Caco-2 (cell line): Measurements from ENCODE around the gene ALK. TPM values are rescaled to one million over a fixed set of nuclear protein-coding genes. Genes with fewer than 3 reads are reported as not detected.

Experiments used
- BruUV-seq: library from RNA; stranded (reverse); fragments of 400-500 nt; replicated peaks from 2 replicates; lab custom pipeline; 2021; lab: Mats Ljungman, UMichigan
- CTCF ChIA-PET: fragments of 300-600 bp; sonication (Branson Sonifier 250); formaldehyde crosslinking; loops from one replicate; lab custom pipeline; 2022; ENCODE audit warnings: antibody characterized with exemption; lab: Charles Lee
- POLR2A ChIA-PET: fragments of 300-600 bp; sonication (Branson Sonifier 250); formaldehyde crosslinking; loops from one replicate; lab custom pipeline; 2022; ENCODE audit warnings: antibody characterized with exemption; lab: Charles Lee
- DNase-seq, 2 experiments: peaks; one replicate each; pipeline versions ENCODE4 v3.0.0 to v3.0.0-alpha.2; 2020 to 2022
- H3K27me3 ChIP-seq: replicated peaks from 2 replicates; pipeline ENCODE4 v1.6.0; 2011; ENCODE audit warnings: low read length; ENCODE audit not compliant: control insufficient read depth, insufficient read depth
- H3K36me3 ChIP-seq: 2 replicates; pipeline ENCODE4 v1.5.1; 2011; ENCODE audit warnings: low read length; ENCODE audit not compliant: control insufficient read depth, insufficient read depth
- H3K4me1 ChIP-seq: fragments of 250-450 bp; sonication (Bioruptor Pico); 2 replicates; pipeline ENCODE4 v1.5.1; 2020; ENCODE audit warnings: mild to moderate bottlenecking
- H3K4me3 ChIP-seq: 2 replicates; pipeline ENCODE4 v1.5.1; 2011; ENCODE audit warnings: low read depth, mild to moderate bottlenecking, control low read depth, low read length
- H3K9me3 ChIP-seq: fragments of 250-450 bp; sonication (Bioruptor Pico); 2 replicates; pipeline ENCODE4 v1.5.1; 2020; ENCODE audit warnings: mild to moderate bottlenecking, moderate library complexity
- H3K27ac Mint-ChIP-seq: one replicate; pipeline ENCODE4 v1.8.0; 2022; ENCODE audit warnings: mixed read lengths; ENCODE audit not compliant: unreplicated experiment
- H3K27me3 Mint-ChIP-seq: one replicate; pipeline ENCODE4 v1.8.0; 2022; ENCODE audit warnings: mixed read lengths; ENCODE audit not compliant: insufficient read depth, unreplicated experiment
- H3K36me3 Mint-ChIP-seq: one replicate; pipeline ENCODE4 v1.8.0; 2022; ENCODE audit warnings: mild to moderate bottlenecking, mixed read lengths; ENCODE audit not compliant: insufficient read depth, unreplicated experiment
- H3K4me1 Mint-ChIP-seq: one replicate; pipeline ENCODE4 v1.8.0; 2022; ENCODE audit warnings: low read depth, mixed read lengths; ENCODE audit not compliant: unreplicated experiment
- H3K4me3 Mint-ChIP-seq: one replicate; pipeline ENCODE4 v1.8.0; 2022; ENCODE audit warnings: mild to moderate bottlenecking, moderate library complexity, mixed read lengths; ENCODE audit not compliant: unreplicated experiment
- H3K9me3 Mint-ChIP-seq: one replicate; pipeline ENCODE4 v1.8.0; 2022; ENCODE audit warnings: mixed read lengths; ENCODE audit not compliant: unreplicated experiment
- intact Hi-C: fragments of 100-400 bp; cut with micrococcal nuclease; formaldehyde crosslinking; loops from one replicate; pipeline ENCODE4 v1.10.0; 2022; ENCODE audit not compliant: unreplicated experiment
- total RNA-seq: library from RNA; stranded (reverse); gene quantifications from 2 replicates; pipeline ENCODE4 v1.2.3, GENCODE V29; 2022
- TF ChIP-seq, protein P1 (sequence below), 2 experiments: fragments of 200-600 bp in 1 of 2; IDR thresholded peaks; 1 replicate in 1 of 2; 2 replicates in 1 of 2; pipeline versions ENCODE4 v1.5.1 to v1.8.0; 2011 to 2022; ENCODE audit warnings: antibody characterized with exemption in 1 of 2, control low read depth in 1 of 2, inconsistent platforms in 1 of 2, low read depth in 1 of 2, low read length in 1 of 2, mild to moderate bottlenecking in 1 of 2, moderate library complexity in 1 of 2; ENCODE audit not compliant: insufficient read depth in 1 of 2, severe bottlenecking in 1 of 2, unreplicated experiment in 1 of 2

ALK gene
- total RNA-seq, 1 experiment from 2014 or later, result 0.11 TPM

DNA sequence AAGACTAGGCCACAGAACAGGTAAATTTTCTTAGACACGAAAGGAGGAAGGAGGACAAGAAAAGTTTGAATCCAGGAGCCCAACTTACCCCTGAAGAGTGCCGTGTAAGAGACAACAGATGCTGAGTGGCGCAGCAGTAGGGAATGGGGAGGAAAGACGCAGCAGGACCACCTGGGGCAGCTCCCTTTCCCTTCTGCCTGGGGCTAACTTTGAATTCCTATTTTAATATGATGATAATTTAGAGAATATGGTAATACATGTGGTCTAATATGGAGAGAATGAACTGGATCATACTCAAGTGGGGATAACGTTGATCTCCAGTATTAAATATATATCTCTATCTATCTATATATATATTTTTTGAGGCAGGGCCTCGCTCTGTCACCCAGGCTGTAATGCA, 736.9 kb downstream of the ALK start:
- no peak overlapping the region for H3K27ac Mint-ChIP-seq
- Histone ChIP-seq H3K36me3 (no peaks in the 10 kb centered on the region), H3K4me1 (no peaks in the 10 kb centered on the region; the same call in 1 of the 2 replicates), H3K9me3 (no peaks in the 10 kb centered on the region; the same call in 1 of the 2 replicates), H3K27me3 (no peaks in the 10 kb centered on the region), H3K4me3 (no peak overlapping the region)
- peaks cover 3% of the 10 kb centered on the region for H3K27me3 Mint-ChIP-seq
- H3K36me3 Mint-ChIP-seq, result no peaks in the 10 kb centered on the region
- no peaks in the 10 kb centered on the region for H3K4me1 Mint-ChIP-seq
- POLR2A ChIA-PET, result no interaction called here
- CTCF ChIA-PET, result no interaction called here
- no TSS peak for BruUV-seq
- TF ChIP-seq, protein P1, sequence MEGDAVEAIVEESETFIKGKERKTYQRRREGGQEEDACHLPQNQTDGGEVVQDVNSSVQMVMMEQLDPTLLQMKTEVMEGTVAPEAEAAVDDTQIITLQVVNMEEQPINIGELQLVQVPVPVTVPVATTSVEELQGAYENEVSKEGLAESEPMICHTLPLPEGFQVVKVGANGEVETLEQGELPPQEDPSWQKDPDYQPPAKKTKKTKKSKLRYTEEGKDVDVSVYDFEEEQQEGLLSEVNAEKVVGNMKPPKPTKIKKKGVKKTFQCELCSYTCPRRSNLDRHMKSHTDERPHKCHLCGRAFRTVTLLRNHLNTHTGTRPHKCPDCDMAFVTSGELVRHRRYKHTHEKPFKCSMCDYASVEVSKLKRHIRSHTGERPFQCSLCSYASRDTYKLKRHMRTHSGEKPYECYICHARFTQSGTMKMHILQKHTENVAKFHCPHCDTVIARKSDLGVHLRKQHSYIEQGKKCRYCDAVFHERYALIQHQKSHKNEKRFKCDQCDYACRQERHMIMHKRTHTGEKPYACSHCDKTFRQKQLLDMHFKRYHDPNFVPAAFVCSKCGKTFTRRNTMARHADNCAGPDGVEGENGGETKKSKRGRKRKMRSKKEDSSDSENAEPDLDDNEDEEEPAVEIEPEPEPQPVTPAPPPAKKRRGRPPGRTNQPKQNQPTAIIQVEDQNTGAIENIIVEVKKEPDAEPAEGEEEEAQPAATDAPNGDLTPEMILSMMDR (IDR thresholded peaks at IDR 0.05; ENCODE audit: insufficient read depth in 1 of 2, low read depth in 1 of 2, low read length in 1 of 2, severe bottlenecking in 1 of 2, unreplicated experiment in 1 of 2), result no peak
- DNase-seq, result no peak
- H3K9me3 Mint-ChIP-seq, result peaks cover 10% of the 10 kb centered on the region
- H3K4me3 Mint-ChIP-seq, result no peak overlapping the region
- intact Hi-C loops, result no loop called here

DNA sequence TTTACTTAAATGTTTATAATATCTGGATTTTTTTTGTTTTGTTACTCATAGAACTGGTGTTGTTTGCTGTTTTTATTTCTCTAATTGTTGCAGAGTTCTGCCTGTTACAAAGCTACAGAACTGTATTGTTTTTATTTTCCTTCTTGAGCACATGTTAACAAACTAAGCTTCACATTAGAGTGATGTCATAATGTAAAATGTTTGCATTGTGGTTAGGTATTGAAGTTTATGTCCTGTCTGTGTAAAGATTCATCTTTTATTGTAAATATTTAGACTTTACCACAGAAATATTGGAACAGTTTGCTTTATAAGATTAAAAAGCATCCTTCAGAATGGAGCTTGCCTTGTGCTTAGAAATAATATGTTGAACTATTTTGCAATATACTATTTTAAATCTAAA, 738.5 kb downstream of the ALK start:
- H3K36me3 Mint-ChIP-seq, result no peaks in the 10 kb centered on the region
- no peak overlapping the region for H3K4me3 ChIP-seq
- H3K4me1 Mint-ChIP-seq, result no peaks in the 10 kb centered on the region
- H3K27me3 Mint-ChIP-seq, result peaks cover 3% of the 10 kb centered on the region
- no TSS peak for BruUV-seq
- H3K9me3 Mint-ChIP-seq, result peaks cover 8% of the 10 kb centered on the region
- TF ChIP-seq, protein P1 (IDR thresholded peaks at IDR 0.05; ENCODE audit: insufficient read depth in 1 of 2, low read depth in 1 of 2, low read length in 1 of 2, severe bottlenecking in 1 of 2, unreplicated experiment in 1 of 2), result no peak
- H3K27me3 ChIP-seq, result no peaks in the 10 kb centered on the region
- no peak overlapping the region for H3K4me3 Mint-ChIP-seq
- H3K27ac Mint-ChIP-seq, result no peak overlapping the region
- no peaks in the 10 kb centered on the region; the same call in 1 of the 2 replicates for H3K4me1 ChIP-seq
- CTCF ChIA-PET, result no interaction called here
- H3K9me3 ChIP-seq, result no peaks in the 10 kb centered on the region; the same call in 1 of the 2 replicates
- POLR2A ChIA-PET, result no interaction called here
- DNase-seq, result no peak
- intact Hi-C loops, result no loop called here
- H3K36me3 ChIP-seq, result no peaks in the 10 kb centered on the region

DNA sequence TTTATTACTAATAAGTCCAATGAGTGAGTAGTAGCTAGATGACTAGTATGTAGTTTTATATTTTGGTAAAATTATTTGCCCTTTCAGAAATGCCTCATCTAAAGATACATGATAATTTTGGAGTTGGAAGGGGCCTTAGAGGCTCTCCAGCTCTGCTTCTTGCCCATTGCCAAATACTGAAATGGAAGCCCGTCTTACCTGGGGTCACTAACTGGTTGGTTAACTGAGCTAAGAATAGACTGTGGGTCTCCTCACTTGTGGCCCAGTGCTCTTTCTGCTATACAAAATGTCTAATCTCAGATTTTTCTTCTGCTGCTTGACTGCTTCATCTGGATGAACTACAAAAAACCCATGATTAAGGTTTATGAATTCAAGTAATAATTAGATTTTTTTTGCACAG, 739.1 kb downstream of the ALK start:
- intact Hi-C loops, result no loop called here
- no TSS peak for BruUV-seq
- Mint-ChIP-seq H3K9me3 (peaks cover 2% of the 10 kb centered on the region), H3K27me3 (peaks cover 3% of the 10 kb centered on the region), H3K36me3 (no peaks in the 10 kb centered on the region), H3K4me3 (no peak overlapping the region), H3K27ac (no peak overlapping the region), H3K4me1 (no peaks in the 10 kb centered on the region)
- DNase-seq, result no peak
- TF ChIP-seq, protein P1 (IDR thresholded peaks at IDR 0.05; ENCODE audit: insufficient read depth in 1 of 2, low read depth in 1 of 2, low read length in 1 of 2, severe bottlenecking in 1 of 2, unreplicated experiment in 1 of 2), result no peak
- ChIA-PET CTCF (no interaction called here), POLR2A (no interaction called here)
- Histone ChIP-seq H3K36me3 (no peaks in the 10 kb centered on the region), H3K4me1 (no peaks in the 10 kb centered on the region), H3K4me3 (no peak overlapping the region), H3K27me3 (no peaks in the 10 kb centered on the region), H3K9me3 (no peaks in the 10 kb centered on the region; the same call in 1 of the 2 replicates)
